ENCODE measurements around the gene TUG1.
A peak's percentile ranks its signal among the peaks of the same experiment; 100 is the strongest.

Gene TUG1

GRCh38 chr22:30968924-30969531 lies at the start of gene TUG1:
TUG1 (plus strand) TSS chr22:30969265.
- peak; percentile 98 for DNase-seq (ENCODE audit: low read depth)

- no peak for DNase-seq (ENCODE audit: low read depth)
These were observed 49.1 kb upstream of the TUG1 start for GRCh38 chr22:30919973-30920372.

- peak; percentile 79 for DNase-seq (ENCODE audit: low read depth)
These were observed 48.7 kb upstream of the TUG1 start for GRCh38 chr22:30920407-30920806.

- no peak for DNase-seq (ENCODE audit: low read depth)
These were observed 48.0 kb upstream of the TUG1 start for GRCh38 chr22:30921108-30921507.

- peak; percentile 18 for DNase-seq (ENCODE audit: low read depth)
These were observed 46.9 kb upstream of the TUG1 start for GRCh38 chr22:30922151-30922611.

- DNase-seq (ENCODE audit: low read depth) = no peak
These were observed 45.7 kb upstream of the TUG1 start for GRCh38 chr22:30923168-30923900.

- DNase-seq (ENCODE audit: low read depth) = no peak
These were observed 43.4 kb upstream of the TUG1 start for GRCh38 chr22:30925667-30926066.

GRCh38 chr22:30926706-30927105 lies 42.4 kb upstream of the TUG1 start:
- DNase-seq (ENCODE audit: low read depth) = no peak

GRCh38 chr22:30927806-30928205 lies 41.3 kb upstream of the TUG1 start:
- DNase-seq (ENCODE audit: low read depth) = no peak

- DNase-seq (ENCODE audit: low read depth) = no peak
These were observed 40.7 kb upstream of the TUG1 start for GRCh38 chr22:30928401-30928800.

- DNase-seq (ENCODE audit: low read depth) = no peak
These were observed 38.8 kb upstream of the TUG1 start for GRCh38 chr22:30930228-30930627.

- no peak for DNase-seq (ENCODE audit: low read depth)
These were observed 37.3 kb upstream of the TUG1 start for GRCh38 chr22:30931541-30932300.

- DNase-seq (ENCODE audit: low read depth) = no peak
These were observed 36.4 kb upstream of the TUG1 start for GRCh38 chr22:30932661-30933060.

GRCh38 chr22:30933457-30933856 lies 35.6 kb upstream of the TUG1 start:
- DNase-seq (ENCODE audit: low read depth) = no peak

- no peak for DNase-seq (ENCODE audit: low read depth)
These were observed 35.0 kb upstream of the TUG1 start for GRCh38 chr22:30934053-30934452.

- no peak for DNase-seq (ENCODE audit: low read depth)
These were observed 28.2 kb upstream of the TUG1 start for GRCh38 chr22:30940685-30941362.

GRCh38 chr22:30941363-30941740 lies 27.7 kb upstream of the TUG1 start:
- DNase-seq (ENCODE audit: low read depth) = no peak

- DNase-seq (ENCODE audit: low read depth) = no peak
These were observed 25.7 kb upstream of the TUG1 start for GRCh38 chr22:30943368-30943767.

- no peak for DNase-seq (ENCODE audit: low read depth)
These were observed 24.1 kb upstream of the TUG1 start for GRCh38 chr22:30944986-30945385.

GRCh38 chr22:30945653-30946052 lies 23.4 kb upstream of the TUG1 start:
- no peak for DNase-seq (ENCODE audit: low read depth)

- no peak for DNase-seq (ENCODE audit: low read depth)
These were observed 22.7 kb upstream of the TUG1 start for GRCh38 chr22:30946354-30946753.

- no peak for DNase-seq (ENCODE audit: low read depth)
These were observed 21.8 kb upstream of the TUG1 start for GRCh38 chr22:30947173-30947815.
